GM18868 (cell line): ENCODE data around the gene TC2N.
"Not testable (repeated sequence)": the region's sequence is repeated elsewhere in the genome, so short reads cannot be mapped to it uniquely, and the experiment has no call there.

Experiments
- ATAC-seq: cut with Tn5 transposase; IDR thresholded peaks from one replicate; pipeline ENCODE4 v1.9.1; 2021; ENCODE audit warnings: mild to moderate bottlenecking, moderate library complexity; ENCODE audit not compliant: unreplicated experiment

TC2N gene

GRCh38 chr14:91835920-91836843 is 31.2 kb downstream of the TC2N start:
- ATAC-seq: peak; percentile 66

- peak; percentile 27 for ATAC-seq
Measured at GRCh38 chr14:91835197-91835919, 32.0 kb downstream of the TC2N start.

- ATAC-seq: no peak
Measured at GRCh38 chr14:91834571-91834970, 32.8 kb downstream of the TC2N start.

GRCh38 chr14:91831337-91831736 is 36.0 kb downstream of the TC2N start:
- no peak for ATAC-seq

GRCh38 chr14:91830777-91831176 is 36.6 kb downstream of the TC2N start:
- peak; percentile 91 for ATAC-seq

GRCh38 chr14:91829511-91829910 is 37.8 kb downstream of the TC2N start:
- ATAC-seq: no peak

- ATAC-seq: no peak
Measured at GRCh38 chr14:91827746-91828145, 39.6 kb downstream of the TC2N start.

GRCh38 chr14:91817566-91818325 is 49.6 kb downstream of the TC2N start:
- peak; percentile 96 for ATAC-seq

- no peak for ATAC-seq
Measured at GRCh38 chr14:91814317-91814716, 53.0 kb downstream of the TC2N start.

- no peak for ATAC-seq
Measured at GRCh38 chr14:91810699-91811098, 56.6 kb downstream of the TC2N start.

- no peak for ATAC-seq
Measured at GRCh38 chr14:91806716-91807115, 60.6 kb downstream of the TC2N start.

- ATAC-seq: not testable (repeated sequence)
Measured at GRCh38 chr14:91806094-91806493, 61.2 kb downstream of the TC2N start.

- no peak for ATAC-seq
Measured at GRCh38 chr14:91805659-91806058, 61.7 kb downstream of the TC2N start.

- no peak for ATAC-seq
Measured at GRCh38 chr14:91801358-91801757, 66.0 kb downstream of the TC2N start.

GRCh38 chr14:91796617-91797347 is 70.6 kb downstream of the TC2N start:
- no peak for ATAC-seq

- no peak for ATAC-seq
Measured at GRCh38 chr14:91793704-91794103, 73.6 kb downstream of the TC2N start.

GRCh38 chr14:91786188-91786587 is 81.1 kb downstream of the TC2N start:
- ATAC-seq: no peak

- no peak for ATAC-seq
Measured at GRCh38 chr14:91780452-91780851, 86.9 kb downstream of the TC2N start.

GRCh38 chr14:91778217-91778616 is 89.1 kb downstream of the TC2N start:
- no peak for ATAC-seq
